Measurements from ENCODE around the gene APMAP. TPM values are rescaled to one million over a fixed set of nuclear protein-coding genes. Genes with fewer than 3 reads are reported as not detected.

APMAP gene
- total RNA-seq, 2 experiments from 2014 or later = 9.5 to 11.3 TPM

DNA sequence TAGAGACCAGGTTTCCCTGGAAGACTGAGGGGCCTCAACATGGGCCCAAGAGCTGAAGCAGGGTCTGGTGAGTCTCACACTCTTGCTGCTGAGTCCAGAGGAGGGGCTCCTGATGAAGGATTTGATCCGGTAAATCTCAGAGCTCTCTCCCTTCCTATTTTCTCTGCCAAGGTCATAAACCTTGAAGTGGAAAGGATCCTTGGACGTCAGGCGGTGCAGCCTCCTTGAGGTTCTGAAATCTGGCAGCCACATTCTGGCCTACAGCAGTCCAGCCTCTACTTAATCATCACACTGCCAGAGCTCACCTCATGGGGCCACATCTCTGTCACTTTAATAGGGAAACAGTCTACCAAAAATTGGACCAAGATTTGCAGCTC, 41.4 kb upstream of the APMAP start:
- Mint-ChIP-seq H3K27me3 (no peaks in the 10 kb centered on the region), H3K36me3 (ENCODE audit: low read depth) (peaks cover 32% of the 10 kb centered on the region), H3K4me3 (no peak overlapping the region), H3K9me3 (no peaks in the 10 kb centered on the region), H3K27ac (no peak overlapping the region), H3K4me1 (ENCODE audit: low read depth) (peaks cover 52% of the 10 kb centered on the region)
- TF ChIP-seq CTCF (IDR thresholded peaks at IDR 0.05) = no peak
- ATAC-seq (ENCODE audit: poor library complexity) (no peak), DNase-seq (no peak)
- intact Hi-C loops (cut with DNase I, micrococcal nuclease) = no loop called here
- no peaks in the 10 kb centered on the region for H3K9me3 ChIP-seq (ENCODE audit: control insufficient read depth in 1 of 2, insufficient read depth in 1 of 2, low read length in 2 of 2)
- ChIA-PET POLR2A (interaction anchor here (1.2 to 2.5 kb wide), 2 partner anchors 23 to 25 kb away, joined by 4 to 7 read pairs; partner anchors contain the start of gene ACSS1), CTCF (no interaction called here)
- H3K4me3 ChIP-seq (ENCODE audit: low read length) = no peak overlapping the region
- H3K27me3 ChIP-seq (ENCODE audit: control insufficient read depth in 1 of 2, insufficient read depth in 2 of 2, low read length in 2 of 2) = no peaks in the 10 kb centered on the region
- H3K27ac ChIP-seq (ENCODE audit: low read depth in 1 of 2, low read length in 2 of 2) = no peak overlapping the region
- H3K4me1 ChIP-seq (ENCODE audit: insufficient read depth, low read length) = peaks cover 44% of the 10 kb centered on the region
- H3K36me3 ChIP-seq (ENCODE audit: insufficient read depth, low read length) = peaks cover 32% of the 10 kb centered on the region

DNA sequence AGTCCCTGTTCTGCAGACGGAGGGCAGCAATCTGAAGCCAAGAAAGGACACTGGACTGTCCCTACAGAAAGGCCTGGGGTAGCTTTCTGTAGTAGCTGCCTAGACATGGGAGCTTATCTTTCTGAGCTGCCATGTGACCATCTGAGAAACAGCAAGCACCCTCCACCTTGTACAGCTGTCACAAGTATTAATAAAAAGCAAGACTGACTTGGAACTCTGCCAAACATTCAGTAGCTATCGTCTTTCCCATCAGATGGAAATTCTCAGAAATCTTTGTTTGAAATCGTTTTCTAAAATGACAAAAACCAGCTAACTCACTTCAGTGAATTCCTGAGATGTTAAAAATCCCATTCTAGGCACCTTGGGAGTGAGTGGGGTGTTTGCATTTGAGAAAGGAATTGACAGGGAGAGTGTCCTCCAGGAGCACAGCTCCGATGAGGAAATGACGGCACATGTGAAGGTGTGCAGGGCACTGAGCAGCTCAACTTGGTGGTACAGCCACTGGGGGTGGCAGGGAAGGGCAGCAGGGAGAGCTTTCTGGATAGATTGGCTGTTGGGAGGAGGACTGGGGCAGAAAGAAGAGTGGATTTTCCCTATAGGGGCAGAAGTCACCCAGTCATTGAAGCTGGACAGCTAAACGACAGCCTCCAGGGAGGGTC, 40.8 kb upstream of the APMAP start:
- no peaks in the 10 kb centered on the region for H3K27me3 Mint-ChIP-seq
- ATAC-seq (ENCODE audit: poor library complexity) (no peak), DNase-seq (no peak)
- no peak overlapping the region for H3K27ac Mint-ChIP-seq
- no peaks in the 10 kb centered on the region for H3K27me3 ChIP-seq (ENCODE audit: control insufficient read depth in 1 of 2, insufficient read depth in 2 of 2, low read length in 2 of 2)
- CTCF ChIA-PET = no interaction called here
- H3K4me1 ChIP-seq (ENCODE audit: insufficient read depth, low read length) = peaks cover 39% of the 10 kb centered on the region
- H3K27ac ChIP-seq (ENCODE audit: low read depth in 1 of 2, low read length in 2 of 2) = no peak overlapping the region
- H3K36me3 ChIP-seq (ENCODE audit: insufficient read depth, low read length) = peaks cover 36% of the 10 kb centered on the region
- no peak overlapping the region for H3K4me3 ChIP-seq (ENCODE audit: low read length)
- peaks cover 34% of the 10 kb centered on the region for H3K36me3 Mint-ChIP-seq (ENCODE audit: low read depth)
- H3K9me3 ChIP-seq (ENCODE audit: control insufficient read depth in 1 of 2, insufficient read depth in 1 of 2, low read length in 2 of 2) = no peaks in the 10 kb centered on the region
- no peaks in the 10 kb centered on the region for H3K9me3 Mint-ChIP-seq
- intact Hi-C loops (cut with DNase I, micrococcal nuclease) = no loop called here
- TF ChIP-seq CTCF (IDR thresholded peaks at IDR 0.05) = no peak
- POLR2A ChIA-PET = interaction anchor here (1.1 to 2.5 kb wide), 3 partner anchors 23 to 25 kb away, joined by 3 to 7 read pairs (median 4); partner anchors contain the start of gene ACSS1
- H3K4me3 Mint-ChIP-seq = no peak overlapping the region
- H3K4me1 Mint-ChIP-seq (ENCODE audit: low read depth) = peaks cover 47% of the 10 kb centered on the region

- ChIA-PET POLR2A (interaction anchor here (1.1 to 2.5 kb wide), 2 partner anchors 24 to 26 kb away, joined by 3 to 7 read pairs; partner anchors contain the start of gene ACSS1), CTCF (no interaction called here)
- Mint-ChIP-seq H3K4me1 (ENCODE audit: low read depth) (peaks cover 40% of the 10 kb centered on the region), H3K27me3 (no peaks in the 10 kb centered on the region), H3K27ac (no peak overlapping the region), H3K36me3 (ENCODE audit: low read depth) (peaks cover 38% of the 10 kb centered on the region), H3K9me3 (no peaks in the 10 kb centered on the region), H3K4me3 (no peak overlapping the region)
- no peak overlapping the region for H3K4me3 ChIP-seq (ENCODE audit: low read length)
- DNase-seq = no peak
- TF ChIP-seq CTCF (IDR thresholded peaks at IDR 0.05) = no peak
- H3K27ac ChIP-seq (ENCODE audit: low read depth in 1 of 2, low read length in 2 of 2) = no peak overlapping the region
- H3K36me3 ChIP-seq (ENCODE audit: insufficient read depth, low read length) = peaks cover 36% of the 10 kb centered on the region
- H3K9me3 ChIP-seq (ENCODE audit: control insufficient read depth in 1 of 2, insufficient read depth in 1 of 2, low read length in 2 of 2) = no peaks in the 10 kb centered on the region
- ATAC-seq (ENCODE audit: poor library complexity) = no peak
- intact Hi-C loops (cut with DNase I, micrococcal nuclease) = no loop called here
- H3K4me1 ChIP-seq (ENCODE audit: insufficient read depth, low read length) = peaks cover 32% of the 10 kb centered on the region
- no peaks in the 10 kb centered on the region for H3K27me3 ChIP-seq (ENCODE audit: control insufficient read depth in 1 of 2, insufficient read depth in 2 of 2, low read length in 2 of 2)
These were observed 40.1 kb upstream of the APMAP start for GRCh38 chr20:25032478-25033264.
